HCT116 (cell line): ENCODE measurements around the gene HHAT.

Experiments used
- EZH2 ChIP-seq: fragments of 200-600 bp; sonication (generic); IDR thresholded peaks from 2 replicates; pipeline ENCODE4 v1.6.1; 2017; ENCODE audit warnings: antibody characterized with exemption, mixed run types
- EZH2phosphoT487 ChIP-seq: fragments of 200-600 bp; IDR thresholded peaks from 2 replicates; pipeline ENCODE4 v1.6.1; 2018; ENCODE audit warnings: antibody characterized with exemption, borderline replicate concordance
- MAX ChIP-seq: IDR thresholded peaks from 2 replicates; pipeline ENCODE4 v1.6.1; 2012
- POLR2A ChIP-seq: IDR thresholded peaks from 2 replicates; pipeline ENCODE4 v1.7.0; 2011; ENCODE audit warnings: borderline replicate concordance; ENCODE audit not compliant: insufficient read depth, insufficient read length; ENCODE audit errors: extremely low read depth
- POLR2AphosphoS5 ChIP-seq: IDR thresholded peaks from 2 replicates; pipeline ENCODE4 v1.6.1; 2011; ENCODE audit warnings: mild to moderate bottlenecking, low read depth, low read length, moderate library complexity
- RAD21 ChIP-seq: IDR thresholded peaks from 2 replicates; pipeline ENCODE4 v1.6.1; 2012; ENCODE audit warnings: low read depth, mild to moderate bottlenecking
- REST ChIP-seq: IDR thresholded peaks from 2 replicates; pipeline ENCODE4 v1.6.1; 2012; ENCODE audit warnings: low read depth
- SIN3A ChIP-seq: IDR thresholded peaks from 2 replicates; pipeline ENCODE4 v1.6.1; 2012; ENCODE audit warnings: low read depth
- SP1 ChIP-seq: IDR thresholded peaks from 2 replicates; pipeline ENCODE4 v1.6.1; 2012; ENCODE audit warnings: low read depth
- SRF ChIP-seq: IDR thresholded peaks from 2 replicates; pipeline ENCODE4 v1.6.1; 2012; ENCODE audit warnings: low read depth
- YY1 ChIP-seq: IDR thresholded peaks from 2 replicates; pipeline ENCODE4 v1.6.1; 2011; ENCODE audit warnings: low read length, low read depth, moderate library complexity, mild to moderate bottlenecking; ENCODE audit not compliant: insufficient replicate concordance; ENCODE audit errors: extremely low read depth
- ZNF274 ChIP-seq: fragments of 200-500 bp; sonication (Bioruptor generic); IDR thresholded peaks from 2 replicates; pipeline ENCODE4 v1.6.1; 2014; ENCODE audit warnings: mild to moderate bottlenecking, low read depth, low read length, inconsistent platforms
- TF ChIP-seq, protein P1 (sequence below), 3 experiments: fragments of 200-600 bp in 1 of 3; sonication (generic) in 1 of 3; IDR thresholded peaks in 2 of 3; conservative IDR thresholded peaks in 1 of 3; 2 replicates each; pipeline ENCODE4 v1.5.1; 2012 to 2017; ENCODE audit warnings: low read depth in 2 of 3, low read length in 2 of 3, antibody characterized with exemption in 1 of 3, borderline replicate concordance in 1 of 3, control low read depth in 1 of 3, mild to moderate bottlenecking in 1 of 3, mixed read lengths in 1 of 3, mixed run types in 1 of 3, moderate library complexity in 1 of 3; ENCODE audit not compliant: insufficient read depth in 1 of 3

DNA sequence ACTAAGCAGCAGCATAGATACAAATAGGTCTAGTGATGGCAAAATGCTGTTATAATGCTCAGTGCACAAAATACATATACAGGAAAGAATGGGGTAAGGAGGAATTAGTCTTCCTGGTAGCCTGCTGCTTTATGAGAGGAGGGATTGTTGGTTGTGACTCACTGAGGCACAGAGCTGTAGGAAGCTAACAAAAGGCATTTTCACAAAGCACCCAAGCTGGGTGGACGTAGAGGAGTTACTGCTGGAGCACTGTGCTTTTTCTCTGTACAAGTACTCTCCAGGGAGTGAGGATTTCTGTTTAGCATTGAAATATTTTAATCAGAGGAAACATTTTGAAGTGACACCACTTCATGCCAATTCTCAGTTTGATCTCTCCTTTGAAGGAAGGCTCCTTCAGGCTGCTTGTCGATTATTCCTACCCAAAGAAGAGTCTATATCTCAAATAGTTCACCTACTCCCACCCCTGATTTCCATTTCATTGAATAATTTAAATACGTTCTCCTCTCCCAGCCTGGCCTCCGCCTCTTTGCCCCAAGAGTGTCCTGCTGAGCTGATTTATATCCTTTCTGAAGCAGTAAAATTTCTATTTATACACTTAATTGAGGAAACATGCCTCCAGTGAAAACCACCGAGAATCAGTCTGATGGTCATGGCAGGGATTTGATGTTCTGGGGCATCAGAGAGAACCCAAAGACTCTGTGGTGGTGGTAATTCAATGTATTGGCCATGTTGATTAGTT, 271.9 kb downstream of the HHAT start:
- TF ChIP-seq, protein P1, sequence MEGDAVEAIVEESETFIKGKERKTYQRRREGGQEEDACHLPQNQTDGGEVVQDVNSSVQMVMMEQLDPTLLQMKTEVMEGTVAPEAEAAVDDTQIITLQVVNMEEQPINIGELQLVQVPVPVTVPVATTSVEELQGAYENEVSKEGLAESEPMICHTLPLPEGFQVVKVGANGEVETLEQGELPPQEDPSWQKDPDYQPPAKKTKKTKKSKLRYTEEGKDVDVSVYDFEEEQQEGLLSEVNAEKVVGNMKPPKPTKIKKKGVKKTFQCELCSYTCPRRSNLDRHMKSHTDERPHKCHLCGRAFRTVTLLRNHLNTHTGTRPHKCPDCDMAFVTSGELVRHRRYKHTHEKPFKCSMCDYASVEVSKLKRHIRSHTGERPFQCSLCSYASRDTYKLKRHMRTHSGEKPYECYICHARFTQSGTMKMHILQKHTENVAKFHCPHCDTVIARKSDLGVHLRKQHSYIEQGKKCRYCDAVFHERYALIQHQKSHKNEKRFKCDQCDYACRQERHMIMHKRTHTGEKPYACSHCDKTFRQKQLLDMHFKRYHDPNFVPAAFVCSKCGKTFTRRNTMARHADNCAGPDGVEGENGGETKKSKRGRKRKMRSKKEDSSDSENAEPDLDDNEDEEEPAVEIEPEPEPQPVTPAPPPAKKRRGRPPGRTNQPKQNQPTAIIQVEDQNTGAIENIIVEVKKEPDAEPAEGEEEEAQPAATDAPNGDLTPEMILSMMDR (IDR thresholded peaks at IDR 0.05 in 2 of 3, conservative IDR thresholded peaks at IDR 0.05 in 1 of 3; ENCODE audit: borderline replicate concordance in 1 of 3, insufficient read depth in 1 of 3, low read depth in 2 of 3, low read length in 2 of 3) = no peak
- no peak for TF ChIP-seq EZH2phosphoT487
- no peak for TF ChIP-seq POLR2A
- no peak for TF ChIP-seq REST
- no peak for TF ChIP-seq EZH2
- TF ChIP-seq SIN3A = no peak
- TF ChIP-seq RAD21 = no peak
- TF ChIP-seq SRF = no peak
- TF ChIP-seq YY1 = no peak
- TF ChIP-seq POLR2AphosphoS5 = no peak
- no peak for TF ChIP-seq MAX
- TF ChIP-seq ZNF274 = no peak
- TF ChIP-seq SP1 = no peak
